Liver (tissue), 9 donors: ENCODE data around the gene PTPRN2. TPM values are rescaled to one million over a fixed set of nuclear protein-coding genes. Genes with fewer than 3 reads are reported as not detected.
"Not testable (repeated sequence)": the region's sequence is repeated elsewhere in the genome, so short reads cannot be mapped to it uniquely, and the experiment has no call there.

Experiments
- DNase-seq: peaks from one replicate; pipeline ENCODE4 v3.0.0-alpha.2; 2017; ENCODE audit warnings: low spot score
- H3K27ac ChIP-seq, 2 donors: one replicate each; pipeline ENCODE4 v1.7.0; 2013; ENCODE audit warnings: inconsistent platforms in 2 of 2, low read length in 2 of 2, control low read depth in 1 of 2, low read depth in 1 of 2, mild to moderate bottlenecking in 1 of 2
- H3K27me3 ChIP-seq, 4 donors: one replicate each; pipeline versions ENCODE4 v1.6.1 to v1.7.0; 2013; ENCODE audit warnings: low read length in 3 of 4, inconsistent platforms in 1 of 4, mild to moderate bottlenecking in 1 of 4, moderate library complexity in 1 of 4; ENCODE audit not compliant: control insufficient read depth in 4 of 4, insufficient read depth in 4 of 4
- H3K36me3 ChIP-seq, 4 donors: one replicate each; pipeline versions ENCODE4 v1.6.1 to v1.7.0; 2013; ENCODE audit warnings: low read length in 3 of 4, mild to moderate bottlenecking in 3 of 4, low read depth in 1 of 4, moderate library complexity in 1 of 4; ENCODE audit not compliant: control insufficient read depth in 4 of 4, insufficient read depth in 3 of 4
- H3K4me1 ChIP-seq, 4 donors: one replicate each; pipeline versions ENCODE4 v1.6.1 to v1.7.0; 2013; ENCODE audit warnings: low read length in 3 of 4, mild to moderate bottlenecking in 3 of 4, moderate library complexity in 1 of 4; ENCODE audit not compliant: control insufficient read depth in 4 of 4, insufficient read depth in 4 of 4
- H3K4me3 ChIP-seq, 3 donors: one replicate each; pipeline versions ENCODE4 v1.6.1 to v1.7.0; 2013; ENCODE audit warnings: low read length in 3 of 3, control low read depth in 1 of 3, low read depth in 1 of 3, mild to moderate bottlenecking in 1 of 3
- H3K9ac ChIP-seq, 2 donors: one replicate each; pipeline ENCODE4 v1.7.0; 2013; ENCODE audit warnings: low read length in 2 of 2, mild to moderate bottlenecking in 2 of 2, moderate library complexity in 2 of 2, control low read depth in 1 of 2, low read depth in 1 of 2
- H3K9me3 ChIP-seq, 4 donors: one replicate each; pipeline versions ENCODE4 v1.6.1 to v1.7.0; 2013; ENCODE audit warnings: low read length in 3 of 4; ENCODE audit not compliant: control insufficient read depth in 4 of 4
- EGR1 ChIP-seq, 2 donors: IDR thresholded peaks; 2 replicates each; pipeline ENCODE4 v1.6.1; 2016 to 2018; ENCODE audit warnings: antibody characterized with exemption in 2 of 2, low read depth in 2 of 2
- FOXA1 ChIP-seq: IDR thresholded peaks from 2 replicates; pipeline ENCODE4 v1.6.1; 2016; ENCODE audit warnings: antibody characterized with exemption
- FOXA2 ChIP-seq: IDR thresholded peaks from 2 replicates; pipeline ENCODE4 v1.6.1; 2016; ENCODE audit warnings: antibody characterized with exemption
- GABPA ChIP-seq, 2 donors: IDR thresholded peaks in 1 of 2; conservative IDR thresholded peaks in 1 of 2; 2 replicates each; pipeline ENCODE4 v1.6.1; 2016; ENCODE audit warnings: antibody characterized with exemption in 2 of 2, mild to moderate bottlenecking in 1 of 2, moderate library complexity in 1 of 2
- HNF4A ChIP-seq, 2 donors: conservative IDR thresholded peaks; 2 replicates each; pipeline ENCODE4 v1.6.1; 2016; ENCODE audit warnings: antibody characterized with exemption in 2 of 2, mild to moderate bottlenecking in 2 of 2
- HNF4G ChIP-seq: IDR thresholded peaks from 2 replicates; pipeline ENCODE4 v1.6.1; 2016; ENCODE audit warnings: antibody characterized with exemption
- JUND ChIP-seq, 2 donors: IDR thresholded peaks; 2 replicates each; pipeline ENCODE4 v1.6.1; 2016; ENCODE audit warnings: antibody characterized with exemption in 2 of 2
- MAX ChIP-seq: IDR thresholded peaks from 2 replicates; pipeline ENCODE4 v1.6.1; 2016; ENCODE audit warnings: antibody characterized with exemption
- NR2F2 ChIP-seq: IDR thresholded peaks from 2 replicates; pipeline ENCODE4 v1.6.1; 2016; ENCODE audit warnings: antibody characterized with exemption
- RAD21 ChIP-seq, 2 donors: IDR thresholded peaks; 2 replicates each; pipeline ENCODE4 v1.6.1; 2016; ENCODE audit warnings: antibody characterized with exemption in 2 of 2, mild to moderate bottlenecking in 2 of 2
- REST ChIP-seq: IDR thresholded peaks from 2 replicates; pipeline ENCODE4 v1.6.1; 2016; ENCODE audit warnings: antibody characterized with exemption, mild to moderate bottlenecking
- RXRA ChIP-seq, 2 donors: IDR thresholded peaks; 2 replicates each; pipeline ENCODE4 v1.6.1; 2017 to 2018; ENCODE audit warnings: antibody characterized with exemption in 2 of 2, mild to moderate bottlenecking in 1 of 2
- SP1 ChIP-seq: IDR thresholded peaks from 2 replicates; pipeline ENCODE4 v1.6.1; 2018; ENCODE audit warnings: antibody characterized with exemption, mild to moderate bottlenecking
- TAF1 ChIP-seq: conservative IDR thresholded peaks from 2 replicates; pipeline ENCODE4 v1.6.1; 2016; ENCODE audit warnings: antibody characterized with exemption, mild to moderate bottlenecking
- YY1 ChIP-seq: IDR thresholded peaks from 2 replicates; pipeline ENCODE4 v1.6.1; 2016; ENCODE audit warnings: antibody characterized with exemption, mild to moderate bottlenecking
- WGBS: extraction: QIAGEN DNeasy Blood & Tissue Kit; methylation state at CpG from one replicate; pipeline ENCODE4 v1.1.7; 2013; 5-methylcytosine and 5-hydroxymethylcytosine counted together
- polyA plus RNA-seq, 2 donors: library from polyadenylated mRNA; stranded (reverse) in 1 of 2; unstranded in 1 of 2; fragments of 200-250 nt in 1 of 2; fragments of >200 nt in 1 of 2; fragmentation: Nextera tagmentation in 1 of 2; extraction: Ambion mirVana in 1 of 2; gene quantifications; one replicate each; pipeline versions ENCODE4 v1.2.1 to v1.2.3, GENCODE V29; 2013 to 2015
- total RNA-seq, 2 donors: library from RNA; depleted of rRNA; stranded (reverse); fragments of >200 nt; gene quantifications; one replicate each; pipeline ENCODE4 v1.2.3, GENCODE V29; 2014
- TF ChIP-seq, protein P1 (sequence below): IDR thresholded peaks from 2 replicates; pipeline ENCODE4 v1.6.1; 2016; ENCODE audit warnings: antibody characterized with exemption
- TF ChIP-seq, protein P2 (sequence below): fragments of 150-350 bp; IDR thresholded peaks from 2 replicates; pipeline ENCODE4 v1.5.1; 2017; ENCODE audit warnings: improper control_type of control experiment, low read depth, low read length; ENCODE audit not compliant: missing input control
- donor health status: healthy.
- donor health status: healthy.
- donor health status: healthy.
- donor health status: healthy.
- donor health status: healthy.

Gene PTPRN2
- total and polyA plus RNA-seq, 4 donors: 0.75 to 1.9 (median 1.1) TPM

DNA sequence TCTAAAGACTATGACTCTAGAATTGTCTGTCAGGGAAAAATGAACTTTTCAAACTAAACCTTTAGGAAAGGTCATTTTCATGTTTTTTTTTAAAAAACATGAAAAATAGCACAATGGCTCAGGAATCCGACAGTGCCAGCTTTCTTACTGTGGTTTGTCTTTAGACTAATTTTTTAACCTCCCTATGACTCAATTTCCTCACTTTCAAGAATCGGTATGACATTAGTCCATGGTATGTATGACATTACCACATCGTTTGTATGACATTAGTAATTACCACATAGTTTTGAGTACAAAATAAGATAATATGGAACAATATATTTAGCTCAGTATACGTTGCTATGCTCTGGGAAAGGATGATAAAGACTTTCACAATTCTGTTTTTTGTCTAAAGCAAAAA lies 383.2 kb downstream of the PTPRN2 start:
- no peaks in the 10 kb centered on the region for H3K27me3 ChIP-seq
- H3K27ac ChIP-seq: no peak overlapping the region
- H3K9me3 ChIP-seq: peaks cover 0 to 8% (median 3%) of the 10 kb centered on the region in 4 donors
- TF ChIP-seq YY1: no peak
- TF ChIP-seq FOXA2: no peak
- TF ChIP-seq NR2F2: no peak
- TF ChIP-seq RAD21 (IDR thresholded peaks at IDR 0.05): no peak
- H3K9ac ChIP-seq: no peak overlapping the region
- no peak overlapping the region for H3K4me3 ChIP-seq
- no peak for DNase-seq
- no peaks in the 10 kb centered on the region for H3K4me1 ChIP-seq
- WGBS: 74% methylated on average over 4 of the region's 4 CpGs
- no peaks in the 10 kb centered on the region for H3K36me3 ChIP-seq

DNA sequence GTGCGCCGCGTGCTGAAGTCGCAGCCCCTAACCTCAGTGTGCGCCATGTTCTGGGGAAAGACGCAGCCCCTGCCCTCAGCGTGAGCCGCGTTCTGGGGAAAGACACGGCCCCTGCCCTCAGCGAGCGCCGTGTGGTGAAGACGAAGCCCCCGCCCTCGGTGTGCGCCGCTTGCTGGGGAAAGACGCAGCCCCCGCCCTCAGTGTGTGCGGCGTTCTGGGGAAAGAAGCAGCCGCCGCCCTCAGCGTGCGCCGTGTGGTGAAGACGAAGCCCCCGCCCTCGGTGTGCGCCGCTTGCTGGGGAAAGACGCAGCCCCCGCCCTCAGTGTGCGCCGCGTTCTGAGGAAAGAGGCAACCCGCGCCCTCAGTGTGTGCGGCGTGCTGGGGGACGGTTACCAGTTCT lies 383.7 kb downstream of the PTPRN2 start:
- WGBS: 21% methylated on average over 42 of the region's 42 CpGs
- H3K4me3 ChIP-seq, DNase-seq, H3K4me1 ChIP-seq, H3K9me3 ChIP-seq, H3K27me3 ChIP-seq, H3K9ac ChIP-seq, H3K27ac ChIP-seq, H3K36me3 ChIP-seq: not testable (repeated sequence)

- peaks cover 0 to 17% (median 6%) of the 10 kb centered on the region in 4 donors for H3K9me3 ChIP-seq
- H3K27ac ChIP-seq: no peak overlapping the region
- DNase-seq: no peak
- H3K9ac ChIP-seq: no peak overlapping the region
- no peaks in the 10 kb centered on the region for H3K4me1 ChIP-seq
- WGBS: 85% methylated on average over 15 of the region's 15 CpGs
- TF ChIP-seq GABPA (IDR thresholded peaks at IDR 0.05 in 1 of 2, conservative IDR thresholded peaks at IDR 0.05 in 1 of 2) (no peak), HNF4G (no peak), TAF1 (no peak), EGR1 (IDR thresholded peaks at IDR 0.05; ENCODE audit: low read depth in 2 of 2) (no peak), HNF4A (conservative IDR thresholded peaks at IDR 0.05) (no peak), RXRA (IDR thresholded peaks at IDR 0.05) (no peak), YY1 (no peak), FOXA1 (no peak), JUND (IDR thresholded peaks at IDR 0.05) (no peak)
- TF ChIP-seq, protein P1, sequence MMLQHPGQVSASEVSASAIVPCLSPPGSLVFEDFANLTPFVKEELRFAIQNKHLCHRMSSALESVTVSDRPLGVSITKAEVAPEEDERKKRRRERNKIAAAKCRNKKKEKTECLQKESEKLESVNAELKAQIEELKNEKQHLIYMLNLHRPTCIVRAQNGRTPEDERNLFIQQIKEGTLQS: no peak
- H3K27me3 ChIP-seq: no peaks in the 10 kb centered on the region
- no peaks in the 10 kb centered on the region for H3K36me3 ChIP-seq
- H3K4me3 ChIP-seq: no peak overlapping the region
Observed at GRCh38 chr7:158194365-158194900, 393.2 kb downstream of the PTPRN2 start.

- Histone ChIP-seq H3K4me3 (no peak overlapping the region), H3K4me1 (no peaks in the 10 kb centered on the region), H3K9me3 (peaks cover 0 to 17% (median 6%) of the 10 kb centered on the region in 4 donors), H3K9ac (no peak overlapping the region), H3K27ac (no peak overlapping the region), H3K36me3 (no peaks in the 10 kb centered on the region), H3K27me3 (no peaks in the 10 kb centered on the region)
- TF ChIP-seq REST: no peak
- no peak for TF ChIP-seq HNF4G
- TF ChIP-seq, protein P2, sequence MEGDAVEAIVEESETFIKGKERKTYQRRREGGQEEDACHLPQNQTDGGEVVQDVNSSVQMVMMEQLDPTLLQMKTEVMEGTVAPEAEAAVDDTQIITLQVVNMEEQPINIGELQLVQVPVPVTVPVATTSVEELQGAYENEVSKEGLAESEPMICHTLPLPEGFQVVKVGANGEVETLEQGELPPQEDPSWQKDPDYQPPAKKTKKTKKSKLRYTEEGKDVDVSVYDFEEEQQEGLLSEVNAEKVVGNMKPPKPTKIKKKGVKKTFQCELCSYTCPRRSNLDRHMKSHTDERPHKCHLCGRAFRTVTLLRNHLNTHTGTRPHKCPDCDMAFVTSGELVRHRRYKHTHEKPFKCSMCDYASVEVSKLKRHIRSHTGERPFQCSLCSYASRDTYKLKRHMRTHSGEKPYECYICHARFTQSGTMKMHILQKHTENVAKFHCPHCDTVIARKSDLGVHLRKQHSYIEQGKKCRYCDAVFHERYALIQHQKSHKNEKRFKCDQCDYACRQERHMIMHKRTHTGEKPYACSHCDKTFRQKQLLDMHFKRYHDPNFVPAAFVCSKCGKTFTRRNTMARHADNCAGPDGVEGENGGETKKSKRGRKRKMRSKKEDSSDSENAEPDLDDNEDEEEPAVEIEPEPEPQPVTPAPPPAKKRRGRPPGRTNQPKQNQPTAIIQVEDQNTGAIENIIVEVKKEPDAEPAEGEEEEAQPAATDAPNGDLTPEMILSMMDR: no peak
- no peak for TF ChIP-seq HNF4A (conservative IDR thresholded peaks at IDR 0.05)
- no peak for TF ChIP-seq GABPA (IDR thresholded peaks at IDR 0.05 in 1 of 2, conservative IDR thresholded peaks at IDR 0.05 in 1 of 2)
- TF ChIP-seq, protein P1: no peak
- no peak for TF ChIP-seq MAX
- TF ChIP-seq SP1: no peak
- TF ChIP-seq FOXA1: no peak
- no peak for TF ChIP-seq FOXA2
- no peak for TF ChIP-seq YY1
- TF ChIP-seq RXRA (IDR thresholded peaks at IDR 0.05): no peak
- TF ChIP-seq RAD21 (IDR thresholded peaks at IDR 0.05): no peak
- no peak for TF ChIP-seq NR2F2
- 84% methylated on average over 14 of the region's 14 CpGs for WGBS
- no peak for DNase-seq
Observed at GRCh38 chr7:158193446-158193845, 394.2 kb downstream of the PTPRN2 start.
